ENCODE measurements around the gene NPAT. TPM values are rescaled to one million over a fixed set of nuclear protein-coding genes. Genes with fewer than 3 reads are reported as not detected.

NPAT gene
- polyA plus RNA-seq, 3 donors = 16.1 to 24.2 (median 18.6) TPM

Other genes with a start within 250 kb of the NPAT start
- gene CUL5, start 213.7 kb downstream of the NPAT start, polyA plus RNA-seq (ENCODE audit: insufficient read length in 3 of 3) = 10 to 100 TPM; 33.8 to 43.2 (median 41.6) TPM
- 100 to 1,000 TPM in 1 of 3 donors, 10 to 100 TPM in 2; 93.9 to 101 (median 96.3) TPM for gene ACAT1, start 101.1 kb downstream of the NPAT start, polyA plus RNA-seq (ENCODE audit: insufficient read length in 3 of 3)
- 100 to 1,000 TPM in 1 of 3 donors, 10 to 100 TPM in 2; 56.3 to 100 (median 76.2) TPM for gene ATM, start 429 bp upstream of the NPAT start, polyA plus RNA-seq (ENCODE audit: insufficient read length in 3 of 3)
- 1 to 10 TPM; 2.2 to 3.4 (median 2.5) TPM for gene C11orf65, start 244.9 kb upstream of the NPAT start, polyA plus RNA-seq (ENCODE audit: insufficient read length in 3 of 3)

All from renal pelvis (tissue), 3 donors.